ENCODE results near the gene OCLN. TPM values are rescaled to one million over a fixed set of nuclear protein-coding genes. Genes with fewer than 3 reads are reported as not detected.
"Not testable (repeated sequence)": the region's sequence is repeated elsewhere in the genome, so short reads cannot be mapped to it uniquely, and the experiment has no call there.

Gene OCLN
- total RNA-seq, 2 experiments from 2014 or later = 5.5 to 6.8 TPM

GRCh38 chr5:69509212-69509611, 16.6 kb downstream of the OCLN start:
- CTCF ChIA-PET = no interaction called here
- Mint-ChIP-seq H3K4me3 (no peak overlapping the region), H3K36me3 (ENCODE audit: low read depth) (no peaks in the 10 kb centered on the region), H3K4me1 (ENCODE audit: low read depth) (no peaks in the 10 kb centered on the region), H3K9me3 (no peaks in the 10 kb centered on the region), H3K27ac (no peak overlapping the region), H3K27me3 (no peaks in the 10 kb centered on the region)
- no peak overlapping the region for H3K27ac ChIP-seq (ENCODE audit: low read depth in 1 of 2, low read length in 2 of 2)
- TF ChIP-seq CTCF (IDR thresholded peaks at IDR 0.05) = no peak
- no peaks in the 10 kb centered on the region for H3K4me1 ChIP-seq (ENCODE audit: insufficient read depth, low read length)
- no peaks in the 10 kb centered on the region for H3K9me3 ChIP-seq (ENCODE audit: control insufficient read depth in 1 of 2, insufficient read depth in 1 of 2, low read length in 2 of 2)
- DNase-seq = no peak
- H3K4me3 ChIP-seq (ENCODE audit: low read length) = no peak overlapping the region
- POLR2A ChIA-PET = no interaction called here
- no peaks in the 10 kb centered on the region for H3K36me3 ChIP-seq (ENCODE audit: insufficient read depth, low read length)
- ATAC-seq (ENCODE audit: poor library complexity) = no peak
- intact Hi-C loops (cut with DNase I, micrococcal nuclease) = no loop called here
- H3K27me3 ChIP-seq (ENCODE audit: control insufficient read depth in 1 of 2, insufficient read depth in 2 of 2, low read length in 2 of 2) = no peaks in the 10 kb centered on the region

GRCh38 chr5:69510694-69511093, 18.1 kb downstream of the OCLN start:
- H3K4me1 ChIP-seq (ENCODE audit: insufficient read depth, low read length) = no peaks in the 10 kb centered on the region
- no peak for TF ChIP-seq CTCF (IDR thresholded peaks at IDR 0.05)
- Mint-ChIP-seq H3K27me3 (no peaks in the 10 kb centered on the region), H3K36me3 (ENCODE audit: low read depth) (no peaks in the 10 kb centered on the region), H3K27ac (no peak overlapping the region), H3K9me3 (no peaks in the 10 kb centered on the region), H3K4me3 (no peak overlapping the region), H3K4me1 (ENCODE audit: low read depth) (no peaks in the 10 kb centered on the region)
- no peaks in the 10 kb centered on the region for H3K27me3 ChIP-seq (ENCODE audit: control insufficient read depth in 1 of 2, insufficient read depth in 2 of 2, low read length in 2 of 2)
- no peak for DNase-seq
- intact Hi-C loops (cut with DNase I, micrococcal nuclease) = no loop called here
- no peak overlapping the region for H3K27ac ChIP-seq (ENCODE audit: low read depth in 1 of 2, low read length in 2 of 2)
- no peaks in the 10 kb centered on the region for H3K9me3 ChIP-seq (ENCODE audit: control insufficient read depth in 1 of 2, insufficient read depth in 1 of 2, low read length in 2 of 2)
- ChIA-PET CTCF (interaction anchor here (0.6 kb wide), 1 partner anchor 12 kb away, joined by 4 read pairs; no protein-coding TSS in a partner anchor), POLR2A (no interaction called here)
- no peak overlapping the region for H3K4me3 ChIP-seq (ENCODE audit: low read length)
- no peaks in the 10 kb centered on the region for H3K36me3 ChIP-seq (ENCODE audit: insufficient read depth, low read length)
- no peak for ATAC-seq (ENCODE audit: poor library complexity)

GRCh38 chr5:69512740-69513260, 20.2 kb downstream of the OCLN start:
- ChIA-PET CTCF (no interaction called here), POLR2A (no interaction called here)
- Mint-ChIP-seq H3K9me3 (no peaks in the 10 kb centered on the region), H3K36me3 (ENCODE audit: low read depth) (no peaks in the 10 kb centered on the region), H3K4me3 (no peak overlapping the region), H3K27me3 (no peaks in the 10 kb centered on the region), H3K27ac (no peak overlapping the region), H3K4me1 (ENCODE audit: low read depth) (no peaks in the 10 kb centered on the region)
- Histone ChIP-seq H3K4me1 (ENCODE audit: insufficient read depth, low read length) (no peaks in the 10 kb centered on the region), H3K27ac (ENCODE audit: low read depth in 1 of 2, low read length in 2 of 2) (no peak overlapping the region), H3K27me3 (ENCODE audit: control insufficient read depth in 1 of 2, insufficient read depth in 2 of 2, low read length in 2 of 2) (no peaks in the 10 kb centered on the region), H3K9me3 (ENCODE audit: control insufficient read depth in 1 of 2, insufficient read depth in 1 of 2, low read length in 2 of 2) (peaks cover 0 to 4% of the 10 kb centered on the region in 2 experiments), H3K4me3 (ENCODE audit: low read length) (no peak overlapping the region), H3K36me3 (ENCODE audit: insufficient read depth, low read length) (no peaks in the 10 kb centered on the region)
- no peak for TF ChIP-seq CTCF (IDR thresholded peaks at IDR 0.05)
- intact Hi-C loops (cut with DNase I, micrococcal nuclease) = no loop called here
- no peak for DNase-seq
- no peak for ATAC-seq (ENCODE audit: poor library complexity)

GRCh38 chr5:69515570-69515969, 23.0 kb downstream of the OCLN start:
- intact Hi-C loops (cut with DNase I, micrococcal nuclease); H3K27ac ChIP-seq (ENCODE audit: low read depth in 1 of 2, low read length in 2 of 2); H3K4me3 ChIP-seq (ENCODE audit: low read length); DNase-seq; H3K36me3 Mint-ChIP-seq (ENCODE audit: low read depth); POLR2A ChIA-PET; H3K4me1 Mint-ChIP-seq (ENCODE audit: low read depth); H3K36me3 ChIP-seq (ENCODE audit: insufficient read depth, low read length); ATAC-seq (ENCODE audit: poor library complexity); H3K9me3 Mint-ChIP-seq; H3K27me3 Mint-ChIP-seq; H3K9me3 ChIP-seq (ENCODE audit: control insufficient read depth in 1 of 2, insufficient read depth in 1 of 2, low read length in 2 of 2); CTCF ChIA-PET; H3K27ac Mint-ChIP-seq; H3K4me3 Mint-ChIP-seq; H3K27me3 ChIP-seq (ENCODE audit: control insufficient read depth in 1 of 2, insufficient read depth in 2 of 2, low read length in 2 of 2); H3K4me1 ChIP-seq (ENCODE audit: insufficient read depth, low read length): not testable (repeated sequence)

All from CD4-positive, alpha-beta T cell (primary cell).